Activated T-cell treated with anti-CD3 and anti-CD28 coated beads, Interleukin-2, amount 50 U/mL, for 4 hours (primary cell): ENCODE results near the gene CTNNBL1. TPM values are rescaled to one million over a fixed set of nuclear protein-coding genes. Genes with fewer than 3 reads are reported as not detected.

Source experiments
- ATAC-seq, 2 donors: fragments of 200-7000 bp; cut with Tn5 transposase; one replicate each; pipeline ENCODE4 v1.10.0; 2021
- DNase-seq: peaks from one replicate; pipeline ENCODE4 v3.0.0-alpha.2; 2020
- H3K27me3 Mint-ChIP-seq: one replicate; pipeline ENCODE4 v1.8.0; 2021; ENCODE audit warnings: low read depth, mixed read lengths
- H3K36me3 Mint-ChIP-seq: one replicate; pipeline ENCODE4 v1.8.0; 2022; ENCODE audit warnings: mixed read lengths; ENCODE audit not compliant: insufficient read depth
- H3K4me1 Mint-ChIP-seq: one replicate; pipeline ENCODE4 v1.8.0; 2021; ENCODE audit warnings: low read depth, mixed read lengths
- H3K4me3 Mint-ChIP-seq: one replicate; pipeline ENCODE4 v1.8.0; 2021; ENCODE audit warnings: mild to moderate bottlenecking, moderate library complexity, mixed read lengths
- H3K9me3 Mint-ChIP-seq: one replicate; pipeline ENCODE4 v1.8.0; 2021; ENCODE audit warnings: mixed read lengths
- total RNA-seq, 3 donors: library from RNA; stranded (reverse); gene quantifications; one replicate each; pipeline ENCODE4 v1.2.1, GENCODE V29; 2021

Gene CTNNBL1
- total RNA-seq, 3 donors from 2014 or later: 107 to 115 (median 110) TPM

- H3K4me1 Mint-ChIP-seq: peaks cover 9% of the 10 kb centered on the region
- peak overlapping the region; percentile 56 for H3K4me3 Mint-ChIP-seq
- DNase-seq: no peak
- no peaks in the 10 kb centered on the region for H3K36me3 Mint-ChIP-seq
- H3K27me3 Mint-ChIP-seq: peaks cover 49% of the 10 kb centered on the region
- ATAC-seq: peak; percentile 37 to 50
- no peaks in the 10 kb centered on the region for H3K9me3 Mint-ChIP-seq
Observed at GRCh38 chr20:37914672-37915433, 221.0 kb downstream of the CTNNBL1 start.

- DNase-seq (no peak), ATAC-seq (no peak)
- Mint-ChIP-seq H3K4me1 (peaks cover 9% of the 10 kb centered on the region), H3K27me3 (peaks cover 46% of the 10 kb centered on the region), H3K4me3 (no peak overlapping the region), H3K36me3 (no peaks in the 10 kb centered on the region), H3K9me3 (no peaks in the 10 kb centered on the region)
Observed at GRCh38 chr20:37915434-37915787, 221.6 kb downstream of the CTNNBL1 start.

DNA sequence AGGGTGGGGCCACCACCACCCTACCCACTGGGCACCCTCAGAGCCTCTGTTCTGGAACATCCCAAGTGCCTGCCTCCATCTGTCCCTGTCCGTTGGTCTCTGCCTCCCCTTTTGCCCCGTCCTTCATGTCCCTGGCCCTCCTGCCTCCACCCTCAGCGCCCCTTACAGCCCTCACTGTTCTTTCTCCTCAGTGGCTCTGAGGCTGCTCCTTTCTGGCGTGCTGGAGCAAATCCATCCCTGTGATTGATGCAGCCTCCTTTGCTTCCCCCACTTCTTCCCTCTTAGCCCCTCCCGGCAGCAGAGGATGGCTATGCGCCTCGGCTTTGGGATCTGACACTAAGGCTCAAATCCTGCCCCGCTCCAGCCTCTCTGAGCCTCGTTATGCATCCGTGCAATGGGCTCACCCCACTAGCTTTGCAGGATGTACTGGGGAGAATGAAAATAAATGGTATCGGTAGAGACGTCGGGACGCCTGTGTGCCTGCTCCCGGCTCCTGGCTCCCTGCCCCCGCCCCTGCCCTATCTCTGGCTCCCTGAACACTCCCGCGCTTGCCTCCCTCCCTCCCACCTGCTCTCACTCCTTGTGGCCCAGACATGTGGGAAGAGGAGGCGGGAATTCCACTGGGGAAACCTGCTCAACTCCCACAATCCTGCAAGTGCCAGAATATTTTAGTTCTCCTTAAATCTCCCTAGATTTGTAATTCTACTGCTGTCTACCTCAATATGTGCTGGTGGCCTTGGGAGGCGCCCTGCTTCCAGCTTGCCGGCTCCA is 222.2 kb downstream of the CTNNBL1 start:
- H3K27me3 Mint-ChIP-seq: peaks cover 46% of the 10 kb centered on the region
- H3K4me3 Mint-ChIP-seq: peak overlapping the region; percentile 17
- H3K4me1 Mint-ChIP-seq: peaks cover 9% of the 10 kb centered on the region
- DNase-seq (no peak), ATAC-seq (no peak)
- no peaks in the 10 kb centered on the region for H3K36me3 Mint-ChIP-seq
- H3K9me3 Mint-ChIP-seq: no peaks in the 10 kb centered on the region

GRCh38 chr20:37917461-37917860 is 223.6 kb downstream of the CTNNBL1 start:
- H3K27me3 Mint-ChIP-seq: peaks cover 38% of the 10 kb centered on the region
- H3K4me3 Mint-ChIP-seq: no peak overlapping the region
- peaks cover 9% of the 10 kb centered on the region for H3K4me1 Mint-ChIP-seq
- DNase-seq (no peak), ATAC-seq (no peak)
- no peaks in the 10 kb centered on the region for H3K9me3 Mint-ChIP-seq
- H3K36me3 Mint-ChIP-seq: no peaks in the 10 kb centered on the region

- no peak for ATAC-seq
- Mint-ChIP-seq H3K4me1 (peaks cover 9% of the 10 kb centered on the region), H3K36me3 (no peaks in the 10 kb centered on the region), H3K9me3 (no peaks in the 10 kb centered on the region), H3K4me3 (no peak overlapping the region), H3K27me3 (peaks cover 33% of the 10 kb centered on the region)
- no peak for DNase-seq
Observed at GRCh38 chr20:37918035-37918434, 224.2 kb downstream of the CTNNBL1 start.

GRCh38 chr20:37919389-37920040 is 225.7 kb downstream of the CTNNBL1 start:
- no peak for DNase-seq
- Mint-ChIP-seq H3K9me3 (no peaks in the 10 kb centered on the region), H3K27me3 (peaks cover 27% of the 10 kb centered on the region), H3K36me3 (no peaks in the 10 kb centered on the region), H3K4me3 (no peak overlapping the region), H3K4me1 (peaks cover 4% of the 10 kb centered on the region)
- no peak for ATAC-seq

DNA sequence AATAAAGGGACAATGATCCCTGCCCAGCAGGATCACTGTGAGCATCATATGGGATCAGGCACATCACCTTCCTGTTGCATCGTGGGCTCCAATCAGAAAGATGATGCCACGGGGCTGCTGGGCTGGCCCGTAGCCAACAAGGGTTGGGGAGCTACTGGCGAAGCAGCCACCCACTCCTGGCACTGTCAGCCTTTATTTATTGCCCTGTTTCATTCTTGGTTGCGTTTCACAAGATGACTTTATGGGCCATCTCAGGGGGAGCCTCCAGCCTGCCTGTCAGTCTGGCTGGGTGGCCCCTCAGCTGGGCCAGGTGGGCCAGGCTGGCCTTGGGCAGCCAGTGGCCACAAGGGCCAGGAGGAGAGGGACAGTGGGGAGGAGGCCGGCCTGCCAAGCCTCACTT is 226.4 kb downstream of the CTNNBL1 start:
- DNase-seq: no peak
- H3K4me1 Mint-ChIP-seq: no peaks in the 10 kb centered on the region
- no peaks in the 10 kb centered on the region for H3K36me3 Mint-ChIP-seq
- H3K9me3 Mint-ChIP-seq: no peaks in the 10 kb centered on the region
- ATAC-seq: no peak
- peaks cover 23% of the 10 kb centered on the region for H3K27me3 Mint-ChIP-seq
- no peak overlapping the region for H3K4me3 Mint-ChIP-seq

DNA sequence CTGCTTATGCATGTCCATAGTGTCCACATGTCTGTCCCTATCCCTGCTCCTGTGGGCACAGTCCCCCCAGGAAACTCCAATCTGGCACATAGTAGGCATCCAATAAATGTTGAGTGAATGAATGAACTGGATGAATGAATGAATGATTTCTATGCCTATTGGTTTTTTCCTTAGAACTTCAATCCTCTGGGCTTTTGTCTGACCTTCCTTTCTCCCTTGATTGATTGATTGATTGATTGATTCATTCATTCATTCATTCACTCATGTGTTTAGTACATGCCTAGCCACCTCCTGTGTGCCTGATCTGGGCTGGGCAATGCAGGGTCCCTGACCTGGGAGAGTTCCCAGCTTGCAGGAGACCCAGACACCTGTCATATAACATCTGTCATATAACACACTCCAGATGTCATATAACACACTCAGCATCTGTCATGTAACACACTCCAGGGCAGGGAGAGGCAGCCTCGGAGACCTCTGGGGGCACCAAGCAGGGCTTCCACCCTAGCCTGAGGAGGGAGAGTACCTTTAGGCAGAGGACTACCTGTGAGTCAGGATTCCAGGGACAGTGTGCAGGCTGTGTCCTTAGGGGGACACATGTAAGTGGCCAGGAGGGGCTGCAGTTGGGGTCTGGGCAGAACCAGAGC is 227.0 kb downstream of the CTNNBL1 start:
- ATAC-seq: no peak
- Mint-ChIP-seq H3K4me1 (no peaks in the 10 kb centered on the region), H3K9me3 (no peaks in the 10 kb centered on the region), H3K4me3 (no peak overlapping the region), H3K36me3 (no peaks in the 10 kb centered on the region), H3K27me3 (peaks cover 20% of the 10 kb centered on the region)
- no peak for DNase-seq

- Mint-ChIP-seq H3K27me3 (peaks cover 15% of the 10 kb centered on the region), H3K4me1 (no peaks in the 10 kb centered on the region), H3K9me3 (no peaks in the 10 kb centered on the region), H3K36me3 (no peaks in the 10 kb centered on the region), H3K4me3 (no peak overlapping the region)
- DNase-seq: no peak
- peak in 1 of 2 donors; percentile 40 for ATAC-seq
Observed at GRCh38 chr20:37921341-37921929, 227.6 kb downstream of the CTNNBL1 start.

Other genes starting within 250 kb of the CTNNBL1 start
- under 1 TPM in 1 of 3 donors, not detected in 2; 0.42 TPM for gene NNAT, start 172.8 kb upstream of the CTNNBL1 start, total RNA-seq
- 10 to 100 TPM; 31.8 to 37.9 (median 32.1) TPM for gene BLCAP, start 166.2 kb upstream of the CTNNBL1 start, total RNA-seq
- gene VSTM2L, start 209.1 kb downstream of the CTNNBL1 start, total RNA-seq: under 1 TPM; 0.11 to 0.33 (median 0.13) TPM